ENCODE results near the gene HOATZ.
A peak's percentile ranks its signal among the peaks of the same experiment; 100 is the strongest.

The HOATZ gene

DNA sequence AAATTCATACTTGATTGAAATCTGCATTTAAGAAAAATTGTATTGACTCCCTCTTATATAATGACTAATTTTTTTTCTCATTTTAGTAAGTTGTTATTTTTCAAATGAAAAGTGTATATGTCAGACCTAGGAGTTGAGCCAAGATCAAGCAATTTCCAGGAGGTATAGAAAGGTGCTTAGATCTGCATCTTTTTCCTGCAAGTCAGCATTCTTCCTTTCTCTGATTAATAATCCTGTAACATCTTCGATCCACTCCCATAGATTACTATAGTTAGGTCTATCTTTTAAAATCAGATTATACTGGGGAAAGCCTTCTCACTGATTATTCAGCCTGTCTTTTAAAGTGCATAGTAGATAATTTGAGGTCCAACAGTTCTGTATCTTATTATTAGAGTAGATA lies 12.7 kb downstream of the HOATZ start:
- no peak for DNase-seq (ENCODE audit: low spot score)

DNA sequence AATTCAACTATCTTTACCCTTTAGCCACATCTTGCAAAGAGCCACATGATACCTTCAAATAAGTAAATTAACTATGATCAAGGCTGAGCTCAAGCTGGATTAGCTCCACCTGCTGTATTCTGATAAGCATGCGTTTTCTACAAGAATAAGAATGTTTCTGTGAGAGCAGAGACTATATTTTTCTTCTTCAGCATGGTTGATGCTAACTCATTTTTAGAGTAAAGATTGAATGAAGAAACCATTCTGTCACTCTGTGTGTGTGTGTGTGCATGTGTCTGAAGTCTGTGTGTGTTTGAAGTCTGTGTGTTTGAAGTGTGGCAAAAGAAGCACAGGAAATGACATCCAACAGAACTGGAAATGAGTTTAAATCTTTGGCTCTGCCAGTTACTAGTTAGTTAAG lies 14.0 kb downstream of the HOATZ start:
- TF ChIP-seq, protein P1, sequence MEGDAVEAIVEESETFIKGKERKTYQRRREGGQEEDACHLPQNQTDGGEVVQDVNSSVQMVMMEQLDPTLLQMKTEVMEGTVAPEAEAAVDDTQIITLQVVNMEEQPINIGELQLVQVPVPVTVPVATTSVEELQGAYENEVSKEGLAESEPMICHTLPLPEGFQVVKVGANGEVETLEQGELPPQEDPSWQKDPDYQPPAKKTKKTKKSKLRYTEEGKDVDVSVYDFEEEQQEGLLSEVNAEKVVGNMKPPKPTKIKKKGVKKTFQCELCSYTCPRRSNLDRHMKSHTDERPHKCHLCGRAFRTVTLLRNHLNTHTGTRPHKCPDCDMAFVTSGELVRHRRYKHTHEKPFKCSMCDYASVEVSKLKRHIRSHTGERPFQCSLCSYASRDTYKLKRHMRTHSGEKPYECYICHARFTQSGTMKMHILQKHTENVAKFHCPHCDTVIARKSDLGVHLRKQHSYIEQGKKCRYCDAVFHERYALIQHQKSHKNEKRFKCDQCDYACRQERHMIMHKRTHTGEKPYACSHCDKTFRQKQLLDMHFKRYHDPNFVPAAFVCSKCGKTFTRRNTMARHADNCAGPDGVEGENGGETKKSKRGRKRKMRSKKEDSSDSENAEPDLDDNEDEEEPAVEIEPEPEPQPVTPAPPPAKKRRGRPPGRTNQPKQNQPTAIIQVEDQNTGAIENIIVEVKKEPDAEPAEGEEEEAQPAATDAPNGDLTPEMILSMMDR (IDR thresholded peaks at IDR 0.05; ENCODE audit: extremely low read depth, missing control alignments), result no peak
- DNase-seq (ENCODE audit: low spot score), result no peak

More for the DNA sequence above, 12.7 kb downstream of the HOATZ start:
- TF ChIP-seq, protein P1 (IDR thresholded peaks at IDR 0.05; ENCODE audit: extremely low read depth, missing control alignments), result no peak

DNA sequence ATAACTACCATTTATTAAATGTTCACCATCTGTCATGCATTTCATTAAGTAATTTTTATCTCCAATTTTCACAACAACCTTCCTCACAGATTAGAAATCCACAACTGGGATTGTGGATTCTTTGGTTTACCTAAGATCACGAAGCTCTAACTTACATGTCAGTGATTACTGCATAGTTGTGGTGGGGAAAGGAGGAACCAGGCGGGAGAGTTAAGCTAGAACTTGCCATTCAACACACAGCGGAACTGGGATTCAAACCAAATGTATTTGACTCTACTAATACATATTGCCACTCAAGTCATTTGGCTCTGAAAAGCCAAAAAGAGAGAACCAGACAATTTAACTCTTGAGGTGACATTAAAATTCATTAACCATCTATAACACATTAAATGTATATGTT lies 15.5 kb downstream of the HOATZ start:
- TF ChIP-seq, protein P1 (IDR thresholded peaks at IDR 0.05; ENCODE audit: extremely low read depth, missing control alignments), result no peak
- no peak for DNase-seq (ENCODE audit: low spot score)

DNA sequence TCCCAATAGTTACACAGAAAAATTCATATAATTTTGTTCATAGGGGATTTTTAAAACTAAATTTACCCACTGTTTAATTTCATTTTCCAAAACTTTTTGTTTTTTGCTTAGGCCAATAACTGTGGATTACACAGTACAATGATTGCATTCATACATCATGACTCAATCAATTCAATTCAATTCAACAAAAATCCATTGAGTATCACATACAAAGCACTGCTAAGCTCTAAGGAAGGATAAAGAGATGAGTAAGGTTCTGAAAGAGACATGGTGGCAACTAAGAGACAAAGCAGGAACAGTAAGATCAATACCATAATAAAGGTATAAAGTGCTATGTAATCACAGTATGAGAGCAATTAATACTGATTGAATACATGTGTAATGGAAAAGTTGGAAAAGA lies 16.6 kb downstream of the HOATZ start:
- DNase-seq (ENCODE audit: low spot score), result no peak
- TF ChIP-seq, protein P1 (IDR thresholded peaks at IDR 0.05; ENCODE audit: extremely low read depth, missing control alignments), result no peak

DNA sequence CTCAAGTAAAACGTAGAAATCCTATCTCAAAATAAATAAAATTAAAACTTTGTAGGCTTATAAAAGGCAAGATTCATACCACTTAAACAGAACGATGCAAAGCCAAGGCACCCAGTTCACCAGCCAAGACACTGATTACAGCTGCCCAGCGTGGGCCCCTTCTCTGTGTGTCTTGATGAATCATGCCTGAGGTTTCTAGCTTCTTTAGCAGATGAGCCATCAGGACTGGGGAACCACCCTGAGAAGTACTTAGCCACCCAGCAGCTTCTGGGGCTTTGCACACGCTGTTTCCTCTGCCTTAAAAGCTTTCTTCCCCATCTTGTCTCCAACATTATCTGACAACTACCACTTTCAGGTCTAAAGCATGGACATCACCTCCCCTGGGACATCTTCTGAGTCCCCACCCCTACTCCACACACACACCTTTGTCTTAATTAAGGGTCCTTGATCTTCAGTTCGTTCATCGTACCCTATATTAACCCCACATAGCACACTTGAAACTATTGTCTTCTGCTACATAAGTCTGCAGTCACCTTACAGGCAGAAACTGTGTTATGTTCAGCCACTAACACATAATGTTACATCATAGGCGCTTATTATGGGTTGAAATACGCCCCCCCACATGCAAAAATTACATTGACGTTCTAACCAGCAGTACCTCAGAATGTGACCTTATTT lies 17.2 kb downstream of the HOATZ start:
- peak; percentile 61 for DNase-seq (ENCODE audit: low spot score)
- TF ChIP-seq, protein P1 (IDR thresholded peaks at IDR 0.05; ENCODE audit: extremely low read depth, missing control alignments), result no peak

DNA sequence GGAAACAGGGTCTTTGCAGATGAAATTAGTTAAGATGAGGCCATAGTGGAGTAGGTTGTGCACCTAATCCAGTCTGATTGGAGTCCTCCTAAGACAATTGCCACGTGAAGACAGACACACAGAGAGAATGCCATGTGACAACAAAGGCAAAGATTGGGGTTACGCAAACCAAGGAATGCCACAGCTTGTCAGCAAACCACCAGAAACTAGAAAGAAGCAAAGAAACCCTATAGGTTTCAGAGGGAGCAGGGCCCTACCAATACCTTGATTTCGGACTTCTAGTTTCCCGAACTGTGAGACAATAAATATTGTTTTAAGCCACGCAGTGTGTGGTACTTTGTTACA lies 17.8 kb downstream of the HOATZ start:
- TF ChIP-seq, protein P1 (IDR thresholded peaks at IDR 0.05; ENCODE audit: extremely low read depth, missing control alignments), result no peak
- DNase-seq (ENCODE audit: low spot score), result no peak

DNA sequence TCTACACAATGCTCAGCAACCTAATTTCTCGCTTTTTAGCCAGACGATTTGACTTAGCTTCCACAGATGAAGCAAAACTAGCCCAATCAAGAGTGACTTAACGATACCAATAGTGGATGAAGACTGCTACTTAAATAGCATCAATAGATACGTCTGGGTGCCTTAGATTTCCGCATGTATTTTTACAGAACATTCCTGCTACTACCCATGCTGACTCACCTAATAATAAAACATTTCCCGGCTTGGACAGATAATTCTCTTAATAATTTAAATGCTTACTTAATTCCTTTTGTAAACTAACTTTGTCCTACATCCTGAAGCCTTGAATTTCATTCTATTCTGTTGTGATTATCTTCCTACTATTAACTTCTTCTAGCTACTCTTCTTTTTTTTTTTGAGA lies 20.7 kb downstream of the HOATZ start:
- no peak for DNase-seq (ENCODE audit: low spot score)
- TF ChIP-seq, protein P1 (IDR thresholded peaks at IDR 0.05; ENCODE audit: extremely low read depth, missing control alignments), result no peak
